Prostate gland (tissue), 2 donors: ENCODE results near the gene FCHSD2.
"Not testable (repeated sequence)": the region's sequence is repeated elsewhere in the genome, so short reads cannot be mapped to it uniquely, and the experiment has no call there.

Experiments used
- CTCF ChIP-seq, 4 experiments: fragments of 200-600 bp in 2 of 4; fragments of 450-650 bp in 2 of 4; sonication (generic) in 2 of 4; IDR thresholded peaks; 1 replicate in 3 of 4; 2 replicates in 1 of 4; pipeline ENCODE4 v1.5.1; 2016 to 2019; ENCODE audit warnings: antibody characterized with exemption in 4 of 4, mild to moderate bottlenecking in 2 of 4, moderate library complexity in 2 of 4
- POLR2AphosphoS5 ChIP-seq: sonication (generic); formaldehyde crosslinking; IDR thresholded peaks from one replicate; pipeline ENCODE4 v1.6.1; 2017; ENCODE audit warnings: antibody characterized with exemption

GRCh38 chr11:73123892-73124291 lies 18.2 kb downstream of the FCHSD2 start:
- not testable (repeated sequence) for TF ChIP-seq CTCF (IDR thresholded peaks at IDR 0.05); POLR2AphosphoS5
